ENCODE results near the gene MMEL1.
A peak's percentile ranks its signal among the peaks of the same experiment; 100 is the strongest.
"Not testable (repeated sequence)": the region's sequence is repeated elsewhere in the genome, so short reads cannot be mapped to it uniquely, and the experiment has no call there.

MMEL1 gene

DNA sequence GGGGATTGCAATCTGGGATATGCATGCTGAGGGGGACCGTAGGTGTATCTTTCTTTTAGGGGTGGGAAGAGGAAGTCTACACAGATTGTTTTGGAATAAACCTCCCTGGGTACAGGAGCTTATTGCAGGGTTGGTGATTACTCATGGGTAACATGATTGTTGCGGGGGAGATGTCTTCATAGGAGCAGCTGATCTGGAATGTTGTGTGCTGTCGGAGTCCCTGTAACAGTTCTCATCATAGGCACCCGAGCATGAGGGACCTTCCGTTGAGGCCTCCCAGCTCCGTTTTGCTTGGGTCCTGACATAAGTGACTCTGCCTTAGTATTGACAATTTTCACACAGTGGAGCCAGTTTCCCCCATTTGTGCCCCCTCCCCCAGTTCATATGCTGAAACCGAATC is 50.4 kb downstream of the MMEL1 start:
- no peak for DNase-seq (ENCODE audit: low spot score)
- TF ChIP-seq CTCF (IDR thresholded peaks at IDR 0.05) = no peak
- Histone ChIP-seq H3K4me3 (no peak overlapping the region), H3K27ac (no peak overlapping the region)

DNA sequence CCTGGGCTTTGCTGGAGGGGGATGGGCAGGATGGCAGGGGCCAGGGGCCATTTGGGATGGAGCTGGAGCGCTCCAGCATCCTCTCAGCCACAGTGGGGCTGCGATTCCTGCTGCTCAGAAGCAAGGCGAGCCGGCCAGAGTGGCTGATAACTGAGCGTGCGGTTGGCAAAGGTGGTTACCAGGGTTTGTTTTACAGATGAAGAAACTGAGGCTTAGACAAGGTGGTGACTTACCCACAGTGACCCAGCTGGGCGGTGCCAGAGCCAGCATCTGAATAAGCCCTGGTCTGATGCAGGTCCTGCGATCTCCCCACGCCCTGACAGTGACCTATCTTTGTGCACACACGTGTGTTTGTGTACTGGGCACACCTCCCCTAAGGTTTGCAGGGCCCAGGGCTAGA is 52.1 kb downstream of the MMEL1 start:
- Histone ChIP-seq H3K27ac (no peak overlapping the region), H3K4me3 (no peak overlapping the region)
- no peak for DNase-seq (ENCODE audit: low spot score)
- TF ChIP-seq CTCF (IDR thresholded peaks at IDR 0.05) = no peak

DNA sequence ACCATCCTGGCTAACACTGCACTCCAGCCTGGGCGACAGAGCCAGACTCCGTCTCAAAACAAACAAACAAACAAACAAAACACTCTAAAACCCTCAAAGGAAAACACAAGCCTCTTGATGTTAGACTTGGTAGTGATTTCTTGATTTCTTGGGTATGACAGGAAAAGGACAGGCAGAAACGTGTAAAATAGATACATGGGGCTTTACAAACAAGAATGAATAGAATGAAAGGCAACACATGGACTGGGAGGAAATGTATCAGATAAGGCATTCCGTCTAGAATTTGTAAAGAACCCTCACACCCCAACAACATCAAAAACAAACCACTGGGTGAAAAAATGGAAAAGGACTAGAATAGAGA is 54.1 kb downstream of the MMEL1 start:
- no peak for DNase-seq (ENCODE audit: low spot score)
- Histone ChIP-seq H3K4me3 (no peak overlapping the region), H3K27ac (peak overlapping the region in 1 of 2 donors; percentile 78)
- TF ChIP-seq CTCF (IDR thresholded peaks at IDR 0.05) = no peak

DNA sequence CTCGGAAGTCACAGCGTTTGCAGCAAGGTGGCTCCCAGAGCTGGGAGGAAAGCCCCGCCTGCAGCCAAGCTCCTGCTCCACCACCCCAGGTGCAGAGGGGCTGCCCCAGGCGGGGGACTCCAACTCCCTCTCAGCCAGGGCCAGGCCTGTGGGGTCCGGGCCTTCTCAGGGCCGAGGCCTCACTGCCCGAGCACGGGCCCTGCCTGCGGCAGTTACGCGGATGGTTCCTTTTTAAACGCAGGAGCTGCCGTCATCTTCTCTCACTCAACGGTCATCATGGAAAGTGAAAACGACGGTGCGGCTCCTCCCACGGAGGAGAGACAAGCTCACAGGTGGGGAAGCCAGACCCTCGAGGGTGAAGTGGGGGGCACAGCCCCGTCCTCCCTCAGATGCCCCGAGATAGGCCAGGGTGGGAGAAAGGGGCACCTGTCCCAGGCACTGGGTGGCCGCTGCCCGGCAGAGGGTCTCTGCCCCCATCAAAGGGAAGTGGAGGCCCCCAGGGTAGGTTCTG is 55.2 kb downstream of the MMEL1 start:
- not testable (repeated sequence) for DNase-seq (ENCODE audit: low spot score)
- peak overlapping the region; percentile 36 for H3K4me3 ChIP-seq

DNA sequence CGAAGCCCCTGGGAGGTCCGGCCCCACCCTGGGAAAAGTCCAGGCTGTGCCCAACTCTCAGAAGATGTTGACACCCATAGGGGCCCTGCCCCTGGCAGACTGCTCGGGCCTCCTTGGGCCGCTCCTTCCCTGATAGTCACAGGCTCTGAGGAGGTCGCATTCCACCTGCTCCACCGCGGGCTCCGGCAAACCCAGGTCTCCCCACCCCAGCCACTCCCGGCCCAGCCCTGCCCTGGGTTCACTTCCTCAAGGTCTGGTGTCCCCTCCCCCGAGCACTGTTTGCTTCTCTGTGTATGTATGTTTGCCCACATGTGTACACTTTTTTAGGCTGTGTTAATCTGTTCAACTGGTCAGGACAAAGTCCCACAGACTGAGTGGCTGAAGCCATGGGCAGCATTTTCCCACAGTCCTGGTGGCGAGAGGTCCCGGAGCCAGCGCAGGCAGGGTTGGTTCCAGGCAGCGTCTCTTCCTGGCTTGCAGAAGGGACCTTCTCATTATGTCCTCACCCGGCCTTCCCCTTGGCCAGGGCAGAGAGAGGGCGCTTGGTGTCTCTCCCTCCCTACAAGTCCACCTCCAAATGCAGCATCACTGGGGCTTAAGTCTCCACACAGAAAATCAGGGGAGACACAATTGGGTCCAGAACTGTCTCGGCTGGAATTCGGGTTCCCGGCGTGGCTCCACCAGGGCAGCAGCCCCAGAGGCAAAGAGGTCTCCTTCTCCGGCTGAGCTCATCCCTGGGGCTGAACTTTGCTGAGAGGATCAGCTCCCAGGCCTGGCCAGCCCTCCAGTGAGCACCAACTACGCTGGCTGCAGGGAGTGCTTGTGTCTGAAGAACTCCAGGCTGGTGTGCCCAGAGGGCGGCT is 56.8 kb downstream of the MMEL1 start:
- peak overlapping the region in 1 of 2 donors; percentile 65 for H3K27ac ChIP-seq
- no peak for DNase-seq (ENCODE audit: low spot score)
- no peak for TF ChIP-seq CTCF (IDR thresholded peaks at IDR 0.05)
- no peak overlapping the region for H3K4me3 ChIP-seq

More for the DNA sequence above, 55.2 kb downstream of the MMEL1 start:
- peak overlapping the region; percentile 38 to 78 for H3K27ac ChIP-seq

- no peak for TF ChIP-seq CTCF (IDR thresholded peaks at IDR 0.05)
- no peak overlapping the region for H3K27ac ChIP-seq
- H3K4me3 ChIP-seq = no peak overlapping the region
- DNase-seq (ENCODE audit: low spot score) = no peak
Measured at GRCh38 chr1:2574350-2574749, 58.5 kb downstream of the MMEL1 start.

GRCh38 chr1:2573250-2573920 is 59.4 kb downstream of the MMEL1 start:
- TF ChIP-seq CTCF (IDR thresholded peaks at IDR 0.05) = no peak
- H3K27ac ChIP-seq = no peak overlapping the region
- no peak for DNase-seq (ENCODE audit: low spot score)

More at GRCh38 chr1:2573250-2573920, 59.4 kb downstream of the MMEL1 start:
- no peak overlapping the region for H3K4me3 ChIP-seq

All from coronary artery (tissue), 2 donors.